ENCODE measurements around the gene MRNIP.
A peak's percentile ranks its signal among the peaks of the same experiment; 100 is the strongest.

The MRNIP gene

GRCh38 chr5:179858586-179859427 is at the start of gene MRNIP:
Gene MRNIP (minus strand): TSS chr5:179858817. CDS start chr5:179858796, 21 bp downstream.
- Mint-ChIP-seq H3K4me1 (peaks cover 29% of the 10 kb centered on the region), H3K27me3 (ENCODE audit: low read depth, poor library complexity) (peaks cover 10% of the 10 kb centered on the region), H3K4me3 (peak within 1 kb of the TSS; percentile 93), H3K27ac (peak within 1 kb of the TSS; percentile 97), H3K9me3 (no peaks in the 10 kb centered on the region), H3K36me3 (ENCODE audit: low read depth) (peaks cover 47% of the 10 kb centered on the region)
- no peak for TF ChIP-seq CTCF (IDR thresholded peaks at IDR 0.05)
- peak; percentile 98 for DNase-seq

GRCh38 chr5:179907556-179908324 is 49.1 kb upstream of the MRNIP start, which contains the start of gene TBC1D9B:
Gene TBC1D9B (minus strand): TSS chr5:179907897. CDS start chr5:179907821, 76 bp downstream.
- H3K9me3 Mint-ChIP-seq = no peaks in the 10 kb centered on the region
- peaks cover 5% of the 10 kb centered on the region for H3K4me1 Mint-ChIP-seq
- peaks cover 17% of the 10 kb centered on the region for H3K27me3 Mint-ChIP-seq (ENCODE audit: low read depth, poor library complexity)
- no peak for TF ChIP-seq CTCF (IDR thresholded peaks at IDR 0.05)
- DNase-seq = peak; percentile 71
- H3K4me3 Mint-ChIP-seq = peak within 1 kb of the TSS; percentile 86
- no peak within 1 kb of the TSS for H3K27ac Mint-ChIP-seq
- peaks cover 21% of the 10 kb centered on the region for H3K36me3 Mint-ChIP-seq (ENCODE audit: low read depth)

GRCh38 chr5:179906795-179907555 is 48.4 kb upstream of the MRNIP start:
- peaks cover 5% of the 10 kb centered on the region for H3K4me1 Mint-ChIP-seq
- DNase-seq = no peak
- no peak for TF ChIP-seq CTCF (IDR thresholded peaks at IDR 0.05)
- H3K4me3 Mint-ChIP-seq = peak overlapping the region; percentile 86
- no peaks in the 10 kb centered on the region for H3K9me3 Mint-ChIP-seq
- peaks cover 17% of the 10 kb centered on the region for H3K27me3 Mint-ChIP-seq (ENCODE audit: low read depth, poor library complexity)
- H3K27ac Mint-ChIP-seq = no peak overlapping the region
- peaks cover 21% of the 10 kb centered on the region for H3K36me3 Mint-ChIP-seq (ENCODE audit: low read depth)

- TF ChIP-seq CTCF (IDR thresholded peaks at IDR 0.05) = no peak
- DNase-seq = no peak
- Mint-ChIP-seq H3K27me3 (ENCODE audit: low read depth, poor library complexity) (peaks cover 17% of the 10 kb centered on the region), H3K4me3 (peak overlapping the region; percentile 86), H3K4me1 (peaks cover 6% of the 10 kb centered on the region), H3K27ac (no peak overlapping the region), H3K36me3 (ENCODE audit: low read depth) (peaks cover 21% of the 10 kb centered on the region), H3K9me3 (no peaks in the 10 kb centered on the region)
Observed at GRCh38 chr5:179906294-179906794, 47.7 kb upstream of the MRNIP start.

- Mint-ChIP-seq H3K4me3 (no peak overlapping the region), H3K27ac (no peak overlapping the region), H3K4me1 (peaks cover 17% of the 10 kb centered on the region), H3K36me3 (ENCODE audit: low read depth) (peaks cover 21% of the 10 kb centered on the region), H3K27me3 (ENCODE audit: low read depth, poor library complexity) (peaks cover 17% of the 10 kb centered on the region), H3K9me3 (no peaks in the 10 kb centered on the region)
- TF ChIP-seq CTCF (IDR thresholded peaks at IDR 0.05) = no peak
- DNase-seq = no peak
Observed at GRCh38 chr5:179905161-179905560, 46.5 kb upstream of the MRNIP start.
